GM19238 (cell line): ENCODE measurements around the gene BCL2L1.

Experiments
- DNase-seq: peaks from one replicate; pipeline ENCODE4 v3.0.0; 2011; ENCODE audit warnings: low spot score; ENCODE audit not compliant: insufficient read length

Gene BCL2L1

DNA sequence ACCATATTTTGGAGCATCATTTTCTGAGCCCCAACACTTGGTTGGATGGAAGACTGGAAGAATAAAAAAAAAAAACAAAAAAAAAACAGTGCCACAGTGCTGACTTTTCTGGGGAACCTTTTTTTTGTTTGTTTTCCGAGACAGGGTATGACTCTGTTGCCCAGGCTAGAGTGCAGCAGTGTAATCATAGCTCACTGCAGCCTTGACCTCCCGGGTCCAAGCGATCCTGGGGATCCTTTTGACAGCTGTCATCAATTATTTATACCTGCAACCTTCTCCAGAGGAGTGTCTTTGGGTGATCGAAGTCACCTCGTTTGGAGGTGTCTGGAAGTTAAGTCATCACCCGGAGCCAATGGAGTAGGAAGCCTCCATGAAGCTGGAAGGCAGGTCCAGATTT is 8.7 kb upstream of the BCL2L1 start:
- DNase-seq: no peak

DNA sequence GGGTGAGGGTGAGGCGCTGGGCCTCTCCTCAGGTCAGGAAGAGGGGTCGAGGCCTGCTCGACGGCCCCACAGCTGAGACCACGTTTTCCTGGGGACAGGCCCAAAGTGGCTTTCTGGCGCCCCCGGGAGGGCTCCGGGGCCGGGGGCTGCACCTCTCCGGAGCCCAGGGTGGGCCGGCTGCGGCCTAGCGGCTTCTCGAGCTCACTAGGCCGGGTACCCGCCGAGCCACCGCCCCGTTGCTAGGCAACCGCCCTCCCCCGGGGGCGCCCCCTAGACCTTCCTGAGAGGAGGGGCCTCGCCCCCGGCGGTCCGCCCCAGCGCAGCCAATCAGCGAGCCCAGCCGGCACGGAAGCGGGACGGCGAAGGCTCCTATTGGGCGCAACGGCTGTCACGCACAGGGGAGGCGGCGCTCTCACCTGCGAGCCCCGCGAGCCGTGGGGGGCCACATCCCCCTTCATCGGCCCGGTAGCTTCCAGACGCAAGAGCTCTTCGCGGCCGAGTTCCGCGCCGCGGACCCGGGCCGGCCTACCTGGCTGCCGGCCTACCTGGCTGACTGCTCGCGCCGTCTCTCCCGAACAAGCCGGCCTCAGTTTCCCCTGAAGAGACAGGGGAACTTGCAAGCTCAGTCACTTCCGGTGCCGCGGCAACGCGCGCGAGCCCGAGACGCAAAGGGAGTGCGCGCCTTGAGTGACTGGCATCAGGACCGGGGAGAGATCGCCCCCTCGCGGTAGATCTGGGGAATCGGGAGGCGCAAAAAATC is 831 bp upstream of the BCL2L1 start:
- peak; percentile 96 for DNase-seq

DNA sequence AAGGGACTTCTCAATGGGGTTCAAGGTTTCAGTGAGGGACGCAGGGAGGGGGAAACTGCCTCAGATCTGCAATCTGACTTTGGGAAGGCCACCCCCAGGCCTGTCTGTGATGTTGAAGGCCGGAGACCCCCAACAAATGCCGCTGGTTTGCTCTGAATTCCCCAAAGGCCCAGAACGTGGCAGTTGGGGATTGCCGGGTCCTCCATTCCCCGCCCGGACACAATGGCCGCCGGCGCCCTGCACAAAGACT is 326 bp upstream of the BCL2L1 start:
- DNase-seq: no peak

DNA sequence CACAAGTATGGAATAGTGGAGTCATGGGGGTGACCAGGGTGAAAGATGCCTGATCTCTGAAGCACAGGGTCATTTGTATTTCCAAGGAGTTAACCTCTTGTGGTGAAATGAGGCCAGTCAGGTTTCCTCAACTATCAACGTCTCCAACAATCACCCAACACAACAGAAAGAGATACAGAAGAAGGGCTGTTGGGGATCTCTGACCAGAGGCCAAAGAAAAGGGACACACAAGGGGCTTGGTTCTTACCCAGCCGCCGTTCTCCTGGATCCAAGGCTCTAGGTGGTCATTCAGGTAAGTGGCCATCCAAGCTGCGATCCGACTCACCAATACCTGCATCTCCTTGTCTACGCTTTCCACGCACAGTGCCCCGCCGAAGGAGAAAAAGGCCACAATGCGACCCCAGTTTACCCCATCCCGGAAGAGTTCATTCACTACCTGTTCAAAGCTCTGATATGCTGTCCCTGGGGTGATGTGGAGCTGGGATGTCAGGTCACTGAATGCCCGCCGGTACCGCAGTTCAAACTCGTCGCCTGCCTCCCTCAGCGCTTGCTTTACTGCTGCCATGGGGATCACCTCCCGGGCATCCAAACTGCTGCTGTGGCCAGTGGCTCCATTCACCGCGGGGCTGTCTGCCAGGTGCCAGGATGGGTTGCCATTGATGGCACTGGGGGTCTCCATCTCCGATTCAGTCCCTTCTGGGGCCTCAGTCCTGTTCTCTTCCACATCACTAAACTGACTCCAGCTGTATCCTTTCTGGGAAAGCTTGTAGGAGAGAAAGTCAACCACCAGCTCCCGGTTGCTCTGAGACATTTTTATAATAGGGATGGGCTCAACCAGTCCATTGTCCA is 1.0 kb downstream of the BCL2L1 start:
- no peak for DNase-seq

DNA sequence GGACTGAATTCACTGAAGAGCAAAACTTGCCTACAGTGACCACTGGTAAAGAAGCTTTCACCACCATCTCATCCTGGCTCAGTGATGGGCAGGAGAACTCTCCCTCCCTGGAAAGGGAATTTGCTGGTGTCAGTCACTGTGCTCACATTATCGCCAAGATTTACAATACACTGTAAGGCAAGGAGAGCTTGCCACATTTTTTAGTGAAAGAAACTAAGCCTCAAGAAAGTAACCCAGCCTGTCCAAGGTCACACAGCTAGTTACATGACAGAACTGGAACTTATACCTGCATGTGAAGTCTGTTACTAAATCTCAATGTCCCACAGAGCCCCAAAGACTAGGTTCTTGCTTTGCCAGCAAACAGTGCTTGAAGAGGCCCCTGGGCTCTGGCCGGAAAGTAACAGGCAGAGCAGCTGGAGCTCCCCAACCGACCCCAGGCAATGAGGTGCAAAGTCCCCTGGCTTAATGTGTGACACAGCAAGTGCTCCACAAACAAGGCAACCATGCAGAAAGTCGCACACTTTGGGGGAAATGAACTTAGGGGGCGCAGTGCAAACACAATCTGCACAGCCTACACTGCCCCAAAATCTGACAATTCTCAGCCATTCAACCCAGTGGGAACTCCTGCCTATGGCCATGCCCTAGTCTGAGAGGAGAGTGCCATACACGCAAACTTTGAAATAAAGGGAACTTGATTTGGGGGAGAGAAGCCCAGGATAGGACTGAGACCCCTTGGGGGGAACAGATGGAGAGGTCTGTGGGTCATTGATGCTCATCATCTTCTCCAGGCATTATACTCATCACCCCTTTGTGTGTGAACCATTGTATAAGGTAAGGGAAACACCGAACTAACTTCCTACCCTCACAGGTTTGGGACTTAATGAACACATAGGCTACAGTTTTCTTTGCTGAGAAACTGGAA is 1.9 kb downstream of the BCL2L1 start:
- DNase-seq: no peak

DNA sequence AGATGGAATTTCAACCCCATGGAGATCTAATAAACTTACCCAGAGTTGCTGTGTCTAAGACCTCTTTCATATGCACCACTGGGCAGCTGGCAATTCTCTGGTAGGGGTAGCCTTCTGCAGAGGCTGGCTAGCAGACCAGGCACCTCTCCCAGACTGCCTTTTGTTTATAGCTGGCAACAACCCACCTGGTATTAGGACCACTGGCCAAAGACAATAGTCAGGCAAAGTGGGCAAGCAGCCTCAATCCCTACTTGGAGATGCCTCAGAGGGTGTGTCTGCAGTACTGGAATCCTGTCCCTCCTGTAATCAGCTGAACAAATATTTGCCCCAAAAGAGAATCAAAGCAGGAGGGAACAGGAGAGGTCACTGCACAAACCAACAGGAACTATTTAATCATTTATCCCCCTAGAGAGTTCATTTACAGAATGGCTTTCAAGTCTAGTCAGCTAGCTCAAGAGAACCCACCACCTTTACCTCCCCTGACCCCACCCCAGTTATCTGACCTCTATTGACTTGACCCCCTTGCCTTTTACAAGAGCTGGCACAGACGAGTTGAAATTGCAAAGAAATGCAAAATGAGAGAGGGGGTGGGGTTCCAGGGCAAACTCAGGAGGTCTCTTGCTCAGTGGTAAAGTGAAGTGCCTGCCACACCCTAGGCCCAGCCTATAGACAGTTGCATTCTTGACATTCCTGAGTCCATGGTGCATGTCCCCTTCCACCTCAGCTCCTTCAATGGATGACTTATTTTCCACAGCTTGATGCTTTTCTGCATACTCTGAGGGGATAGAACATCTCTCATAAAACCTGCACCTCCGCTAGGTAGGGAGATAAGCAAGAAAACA is 2.8 kb downstream of the BCL2L1 start:
- no peak for DNase-seq

DNA sequence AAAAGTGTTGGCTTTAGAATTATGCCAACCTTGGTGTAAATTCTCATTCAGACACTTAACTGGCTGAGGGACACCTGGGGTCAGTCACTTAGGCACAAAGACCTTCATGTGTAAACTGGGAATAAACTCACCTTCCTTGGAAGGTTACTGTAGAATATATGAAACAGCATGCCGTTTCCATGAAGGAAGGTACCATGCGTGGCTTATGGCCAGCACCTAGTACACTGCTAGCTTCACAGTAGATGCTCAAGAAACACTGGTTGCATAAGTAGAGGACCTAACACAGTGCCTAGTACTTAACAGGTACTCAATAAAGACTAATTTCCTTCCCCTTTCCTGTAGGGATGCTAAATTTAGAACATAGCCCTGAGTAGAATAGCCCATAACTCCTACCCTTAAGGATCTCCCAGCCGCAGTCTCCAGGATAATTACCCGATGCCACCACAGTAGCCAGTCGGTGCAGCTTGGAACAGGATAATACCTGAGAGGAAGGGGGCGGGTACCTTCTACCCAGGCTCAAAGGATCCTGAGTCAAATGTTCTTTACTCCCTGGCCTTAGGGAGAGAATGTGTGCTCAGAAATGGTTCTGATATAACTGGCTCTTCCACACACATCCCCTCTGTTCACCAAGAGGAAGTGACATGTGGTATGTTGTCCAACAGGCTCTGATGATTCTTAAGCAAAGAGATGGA is 3.6 kb downstream of the BCL2L1 start:
- no peak for DNase-seq

DNA sequence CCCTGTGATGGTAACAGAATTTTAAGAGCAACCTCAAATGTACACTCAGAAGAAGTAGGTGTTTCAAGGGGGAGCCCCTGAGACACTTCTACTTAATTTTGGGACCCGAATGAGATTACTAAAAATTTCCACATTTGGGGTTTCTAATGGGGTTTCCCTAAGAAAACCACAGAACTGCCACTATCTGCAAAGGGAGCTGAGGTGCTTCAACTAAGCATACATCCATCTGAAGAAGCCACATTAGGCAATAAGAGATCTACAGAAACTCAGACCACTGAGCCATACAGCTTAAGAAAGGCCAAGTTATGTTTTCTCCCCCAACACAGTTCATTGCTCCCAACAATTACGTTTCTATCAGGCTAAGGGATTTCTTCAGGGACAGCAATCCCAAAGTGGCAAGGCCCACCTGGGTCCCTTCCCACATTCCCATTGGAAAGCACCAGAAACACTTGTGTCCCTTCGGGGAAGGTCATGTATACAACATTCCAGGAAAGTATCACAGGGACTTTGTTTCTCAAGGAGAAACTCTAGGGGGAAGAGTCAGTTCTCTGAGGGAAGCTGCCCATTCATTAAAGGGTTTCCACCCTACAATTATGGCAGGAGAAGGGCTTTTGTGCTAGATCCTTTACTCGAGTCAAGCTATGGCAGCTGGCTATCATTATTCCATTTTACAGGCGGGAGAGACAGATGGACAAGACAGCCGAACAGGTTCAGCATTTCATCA is 5.0 kb downstream of the BCL2L1 start:
- DNase-seq: no peak

DNA sequence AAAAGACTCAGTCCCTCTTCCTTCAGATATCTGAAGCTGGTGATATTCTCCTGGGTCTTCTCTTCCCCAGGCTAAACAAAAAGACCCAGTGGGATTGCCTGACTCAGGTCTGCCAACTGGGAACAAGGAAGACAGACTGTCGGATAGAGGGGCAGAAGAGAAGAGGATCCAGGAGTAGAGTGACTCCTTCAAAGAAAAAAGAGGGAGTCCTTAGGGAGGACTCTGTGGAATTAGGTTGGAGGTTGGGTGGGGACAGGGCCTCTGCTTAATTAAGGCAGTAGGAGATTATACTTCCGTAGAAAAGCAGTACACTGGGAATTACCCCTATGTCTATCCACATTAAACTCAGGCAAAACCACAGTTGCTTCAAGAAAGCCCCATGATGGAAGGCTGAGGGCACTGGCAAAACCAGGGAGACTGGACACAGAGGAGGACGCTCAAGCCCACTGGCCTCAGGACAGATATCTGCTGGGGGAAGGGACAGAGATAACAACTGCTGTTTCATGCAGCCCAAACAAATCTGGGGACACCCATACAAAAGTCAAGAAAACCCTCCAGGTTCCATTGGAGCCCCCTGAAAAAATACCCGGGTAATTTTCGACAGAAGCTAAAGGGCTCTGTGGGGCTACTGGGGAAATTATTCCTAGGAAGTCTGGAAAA is 5.7 kb downstream of the BCL2L1 start:
- DNase-seq: no peak

DNA sequence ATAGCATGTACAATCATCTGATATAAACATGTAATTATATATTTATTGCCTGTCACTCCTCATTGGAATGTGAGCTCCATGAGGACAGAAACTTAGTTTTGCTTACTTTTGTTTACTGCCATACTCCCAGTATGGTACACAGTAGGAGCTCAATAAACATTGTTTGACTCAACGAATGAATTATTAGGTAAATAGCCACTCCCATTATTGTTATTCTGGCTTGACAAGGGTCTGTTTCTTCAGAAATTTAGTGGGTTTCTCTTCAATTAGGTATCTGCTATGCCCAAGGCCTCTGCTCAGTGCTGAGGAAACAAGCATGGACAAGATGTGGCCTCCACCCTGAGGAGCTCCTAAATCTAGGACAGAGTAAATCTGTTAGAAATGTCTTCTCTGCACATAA is 6.3 kb downstream of the BCL2L1 start:
- DNase-seq: no peak

DNA sequence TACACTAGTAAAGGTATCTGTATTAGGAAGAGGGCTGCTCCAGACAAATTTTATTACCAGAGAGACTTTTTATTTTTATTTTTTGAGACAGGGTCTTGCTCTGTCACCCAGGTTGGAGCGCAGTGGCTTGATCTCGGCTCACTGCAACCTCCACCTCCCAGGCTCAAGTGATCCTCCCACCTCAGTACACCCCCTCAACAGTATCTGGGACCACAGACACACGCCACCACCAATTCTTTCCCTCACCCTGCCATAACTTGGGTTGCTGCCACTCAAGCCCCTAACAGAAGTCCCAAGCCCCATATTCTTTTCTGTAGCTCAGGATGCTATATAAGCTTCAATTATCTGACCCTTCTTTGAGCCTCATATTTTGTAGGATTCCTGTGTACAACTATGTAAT is 6.9 kb downstream of the BCL2L1 start:
- DNase-seq: no peak

DNA sequence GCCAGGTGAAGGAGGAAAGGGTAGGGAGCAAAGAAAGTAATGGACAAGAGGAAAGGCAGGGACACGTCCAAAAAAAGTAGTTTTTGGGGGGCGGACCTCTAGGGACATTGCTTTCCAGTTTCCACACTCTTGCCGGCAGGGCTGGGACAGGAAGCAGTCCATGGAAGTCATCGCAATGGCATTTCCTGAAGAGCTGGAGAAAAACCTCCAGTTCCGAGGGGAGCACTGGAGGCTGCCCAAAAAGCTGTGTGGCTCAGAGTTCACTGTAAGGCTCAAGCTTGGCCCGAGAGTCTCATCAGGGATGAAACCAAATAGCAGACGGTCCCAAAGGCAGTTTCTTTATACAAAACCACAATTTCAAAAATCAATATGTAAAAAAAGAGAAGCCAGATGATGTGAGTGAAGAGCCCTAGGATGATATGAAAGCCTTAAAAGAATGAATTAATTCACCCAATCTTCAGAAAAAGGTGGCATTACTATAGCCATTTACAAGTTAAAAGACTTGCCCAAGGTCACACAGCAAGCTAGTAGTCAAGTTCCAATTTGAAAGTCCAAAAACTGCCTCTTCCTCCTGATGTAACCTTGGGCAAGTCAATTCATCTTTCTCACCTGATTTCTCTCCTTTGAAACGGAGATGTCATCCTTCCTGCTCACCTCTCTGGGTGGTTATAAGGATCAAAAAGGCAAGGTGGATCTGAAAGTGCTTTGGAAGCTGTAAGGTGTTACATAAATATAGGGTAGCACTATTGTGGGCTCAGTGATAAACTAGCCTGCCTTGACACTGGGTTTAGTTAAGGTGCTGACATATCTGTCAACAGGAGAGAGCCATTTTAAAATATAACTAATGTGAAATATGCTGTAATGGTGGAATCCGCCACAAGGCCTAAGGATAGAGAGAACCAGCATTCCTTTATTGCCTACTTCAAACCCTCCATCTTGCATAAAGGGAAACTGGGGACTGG is 9.1 kb downstream of the BCL2L1 start:
- no peak for DNase-seq

DNA sequence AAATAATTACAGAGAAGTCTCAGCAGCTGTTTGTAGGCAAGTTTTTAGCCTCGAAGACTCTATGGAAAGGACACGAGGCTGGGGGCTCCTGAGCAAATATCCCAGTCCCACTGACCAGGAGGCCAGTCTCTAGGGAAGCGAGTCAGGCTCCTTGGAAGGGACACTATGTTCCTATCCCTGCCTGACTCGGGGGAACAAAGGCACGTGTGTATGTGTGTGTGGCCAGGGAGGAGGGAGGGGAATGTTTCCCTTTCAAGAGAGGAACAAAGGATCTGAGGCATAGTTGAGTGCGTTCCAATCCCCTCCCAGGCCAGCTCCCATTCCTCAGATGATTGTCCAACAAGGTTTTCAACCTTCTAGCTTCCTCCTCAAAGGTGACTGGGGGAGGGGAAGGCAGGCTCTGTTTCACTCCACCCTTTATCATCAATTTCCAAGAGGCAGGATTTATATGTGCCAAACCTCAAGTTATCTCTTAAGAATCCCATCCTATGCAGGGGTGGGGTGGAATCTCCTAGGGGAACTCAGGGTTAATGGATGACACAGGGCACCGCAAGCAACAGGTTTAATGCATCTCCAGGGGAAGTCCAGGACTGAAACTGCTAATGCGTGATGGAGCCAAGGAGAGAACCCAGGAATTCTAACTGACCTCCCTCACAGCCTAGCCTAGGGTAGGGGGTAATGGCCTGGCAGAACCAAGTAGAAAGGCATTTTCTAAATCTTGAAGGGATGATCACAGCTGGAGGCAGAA is 9.9 kb downstream of the BCL2L1 start:
- DNase-seq: no peak

DNA sequence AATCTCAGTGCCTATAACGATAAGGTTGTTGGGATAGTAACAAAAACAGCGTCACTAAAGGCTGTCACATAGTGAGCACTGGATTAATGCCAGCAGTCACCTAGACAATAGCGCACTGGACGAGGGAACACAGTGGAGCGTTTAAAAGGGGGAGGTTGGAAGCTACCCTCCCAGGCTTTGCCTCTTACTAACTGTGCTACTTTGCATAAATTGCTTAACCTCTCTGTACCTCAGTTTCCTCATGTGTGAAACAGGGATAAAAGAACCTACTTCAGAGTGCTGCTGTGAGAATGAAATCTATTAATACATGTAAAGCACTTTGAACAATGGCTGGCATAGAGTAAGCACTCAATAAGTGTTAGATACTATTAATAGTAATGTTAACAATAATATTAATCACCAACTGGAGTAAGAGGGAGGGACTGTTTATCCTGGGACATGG is 10.5 kb downstream of the BCL2L1 start:
- DNase-seq: no peak

DNA sequence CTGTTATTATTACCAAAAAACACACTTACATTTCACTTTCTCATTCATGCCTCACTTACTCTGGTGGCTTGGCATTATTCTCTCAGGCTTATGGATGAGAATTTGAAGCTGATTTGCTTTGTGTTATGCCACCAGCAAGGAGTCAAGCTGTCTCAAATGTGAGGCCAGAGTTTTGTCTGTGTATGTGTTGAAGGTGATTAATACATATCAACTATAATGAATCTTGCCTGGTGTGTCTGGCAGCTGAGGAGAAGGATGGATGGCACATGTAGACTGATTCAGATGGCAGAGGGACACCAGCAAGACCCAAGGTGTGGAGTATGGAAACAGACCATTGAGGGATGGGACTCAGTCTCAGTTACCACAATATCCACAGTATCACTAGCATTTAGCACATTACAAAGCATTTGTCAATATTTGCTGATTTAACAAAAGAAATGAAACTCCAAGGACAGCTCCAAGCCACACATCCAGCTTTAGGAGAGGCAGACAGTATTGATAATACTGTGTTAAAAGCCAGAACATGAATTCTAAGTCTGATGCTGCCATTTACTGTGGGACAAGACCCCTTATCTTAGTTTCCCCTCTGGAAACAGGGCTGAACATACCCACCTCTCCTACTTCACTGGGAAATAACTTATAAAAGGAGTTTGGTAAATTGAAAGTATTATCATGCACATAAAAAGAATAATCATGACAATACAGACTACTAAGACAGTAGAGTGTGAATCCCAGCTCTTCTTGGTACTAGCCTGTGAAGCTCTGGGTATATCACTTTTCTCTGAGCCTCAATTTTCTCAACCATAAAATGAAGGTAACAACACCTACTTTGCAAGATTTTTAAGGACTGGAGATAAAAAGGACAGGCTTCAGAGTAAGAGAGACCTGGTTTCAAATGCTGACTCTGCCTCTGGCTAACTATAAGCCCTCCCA is 11.2 kb downstream of the BCL2L1 start:
- DNase-seq: no peak

DNA sequence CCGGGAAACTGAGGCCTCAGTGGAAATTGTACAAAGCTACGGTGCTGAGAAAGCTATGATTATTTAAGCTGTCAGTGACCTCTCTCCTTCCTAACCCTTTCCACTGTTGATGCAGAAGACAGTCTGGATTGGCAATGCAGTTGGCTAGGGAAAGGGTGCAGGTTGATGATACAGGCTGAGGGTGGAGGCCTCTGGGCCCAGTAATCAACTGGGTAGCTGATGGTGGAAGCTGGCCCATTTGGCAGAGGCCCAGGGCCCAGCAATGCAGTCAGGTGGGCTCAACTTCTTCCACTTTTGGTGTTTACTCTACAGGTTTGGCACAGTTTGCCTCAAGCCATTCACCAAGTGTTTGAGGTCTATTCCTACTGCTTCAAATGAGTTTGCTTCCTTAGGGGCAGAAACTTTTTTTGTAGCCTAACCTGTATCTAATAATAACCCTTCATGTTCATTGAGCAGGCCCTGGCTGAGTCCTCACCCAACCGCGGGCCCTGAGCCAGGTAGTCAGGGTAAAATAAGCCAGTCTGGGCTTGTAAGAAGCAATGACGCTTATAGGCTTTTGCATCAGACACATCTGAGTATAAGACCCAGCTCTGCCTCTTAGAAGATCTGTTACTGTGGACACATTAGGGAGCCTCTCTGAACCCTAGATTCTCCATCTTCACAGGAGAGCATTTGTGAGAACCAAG is 12.1 kb downstream of the BCL2L1 start:
- DNase-seq: no peak
